ENCODE data around the gene CCDC116. TPM values are rescaled to one million over a fixed set of nuclear protein-coding genes. Genes with fewer than 3 reads are reported as not detected.

Gene CCDC116, protein sequence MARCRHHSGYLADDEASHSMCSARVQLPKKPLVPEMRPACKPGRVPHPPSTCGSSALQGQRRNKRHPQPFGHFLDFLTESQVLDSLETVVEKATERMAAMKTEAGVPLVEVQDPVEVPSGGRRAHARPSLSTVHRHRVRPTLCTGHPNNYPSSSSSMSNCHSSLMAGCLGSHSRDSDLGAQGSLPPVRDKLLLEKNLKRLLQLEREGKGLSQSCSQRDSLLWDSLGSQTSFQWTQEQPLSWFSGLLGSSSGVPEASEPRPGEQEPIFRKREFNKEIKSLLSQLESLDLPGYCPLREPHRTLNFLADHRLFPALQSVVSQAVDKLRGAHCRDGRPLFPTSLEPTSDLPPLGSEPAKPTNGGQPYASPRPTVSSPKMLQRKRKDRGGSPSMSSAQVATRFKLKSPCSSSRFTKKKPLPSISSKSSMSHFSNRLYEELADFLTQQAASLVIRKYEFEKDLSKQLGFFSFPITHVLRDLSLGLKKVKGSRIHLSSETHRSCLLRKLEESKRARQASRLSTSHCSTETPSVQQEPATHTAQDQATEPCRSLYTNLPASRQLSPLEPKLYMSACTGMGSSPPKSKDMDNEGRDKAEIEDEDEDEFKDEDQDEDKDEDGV
- under 1 TPM; 0.48 to 0.51 TPM for total RNA-seq
- polyA plus RNA-seq = not detected

DNA sequence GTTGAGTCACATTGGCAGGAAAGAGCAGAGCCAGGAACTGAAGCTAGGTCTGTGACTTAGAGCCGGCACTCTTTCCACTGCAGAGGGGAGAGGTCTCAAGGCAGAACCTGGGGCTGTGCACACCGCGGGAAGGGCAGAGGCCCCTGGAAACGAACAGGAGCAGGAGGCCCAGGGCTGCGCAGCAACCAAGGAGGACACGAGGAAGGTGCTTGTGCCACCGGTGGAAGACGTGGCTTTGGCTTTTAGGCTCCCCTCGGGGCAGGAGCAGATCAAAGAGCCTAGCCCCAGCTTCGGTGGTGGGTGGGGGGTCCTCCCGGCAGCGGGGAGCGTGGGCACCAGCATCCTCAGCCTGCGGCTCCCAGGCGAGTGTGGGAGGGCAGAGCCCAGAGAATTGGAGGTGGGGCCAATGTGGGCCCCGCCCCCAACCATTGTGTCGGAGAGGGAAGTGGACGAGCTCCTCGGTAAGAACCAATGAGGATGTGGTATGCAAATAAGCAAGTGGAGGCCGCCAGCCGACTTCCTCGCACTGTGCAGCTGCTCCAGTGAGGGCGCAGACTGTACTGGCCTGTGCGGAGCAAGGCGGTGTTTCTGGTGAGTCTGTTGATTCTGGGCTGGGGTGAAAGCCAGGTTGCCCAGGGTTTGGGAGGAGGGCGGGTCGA, at the start of gene CCDC116:
TSS of gene CCDC116 (plus strand) at position 524 of the 659 bp plus-strand sequence. CDS start 422 bp downstream, outside the sequence.
- ChIA-PET CTCF (interaction anchor here (0.6 to 6.3 kb wide), 3 partner anchors 9 to 29 kb away, joined by 4 to 99 read pairs (median 35); partner anchors contain the start of gene SDF2L1), POLR2A (interaction anchor here (1.2 kb wide), 1 partner anchor 10 kb away, joined by 8 read pairs; the partner anchor contains the start of gene SDF2L1)
- Histone ChIP-seq H3K36me3 (ENCODE audit: insufficient read depth, low read length) (peaks cover 7% of the 10 kb centered on the region), H3K4me1 (ENCODE audit: insufficient read depth, low read length) (peaks cover 27% of the 10 kb centered on the region), H3K4me3 (ENCODE audit: low read length) (no peak within 1 kb of the TSS), H3K9me3 (ENCODE audit: low read length) (no peaks in the 10 kb centered on the region), H3K27me3 (ENCODE audit: insufficient read depth, low read length, poor library complexity, severe bottlenecking) (no peaks in the 10 kb centered on the region), H3K27ac (ENCODE audit: low read depth, low read length) (peak within 1 kb of the TSS; percentile 51)
- Mint-ChIP-seq H3K27me3 (no peaks in the 10 kb centered on the region), H3K4me3 (peak within 1 kb of the TSS in 1 of 7 donors; percentile 54), H3K4me1 (peaks cover 17 to 32% (median 19%) of the 10 kb centered on the region in 3 donors), H3K36me3 (peaks cover 0 to 14% (median 3%) of the 10 kb centered on the region in 3 donors), H3K9me3 (no peaks in the 10 kb centered on the region), H3K27ac (peak within 1 kb of the TSS in 3 of 8 donors; percentile 36 to 87 (median 38))
- peak; percentile 48 to 75 (median 73) for DNase-seq

DNA sequence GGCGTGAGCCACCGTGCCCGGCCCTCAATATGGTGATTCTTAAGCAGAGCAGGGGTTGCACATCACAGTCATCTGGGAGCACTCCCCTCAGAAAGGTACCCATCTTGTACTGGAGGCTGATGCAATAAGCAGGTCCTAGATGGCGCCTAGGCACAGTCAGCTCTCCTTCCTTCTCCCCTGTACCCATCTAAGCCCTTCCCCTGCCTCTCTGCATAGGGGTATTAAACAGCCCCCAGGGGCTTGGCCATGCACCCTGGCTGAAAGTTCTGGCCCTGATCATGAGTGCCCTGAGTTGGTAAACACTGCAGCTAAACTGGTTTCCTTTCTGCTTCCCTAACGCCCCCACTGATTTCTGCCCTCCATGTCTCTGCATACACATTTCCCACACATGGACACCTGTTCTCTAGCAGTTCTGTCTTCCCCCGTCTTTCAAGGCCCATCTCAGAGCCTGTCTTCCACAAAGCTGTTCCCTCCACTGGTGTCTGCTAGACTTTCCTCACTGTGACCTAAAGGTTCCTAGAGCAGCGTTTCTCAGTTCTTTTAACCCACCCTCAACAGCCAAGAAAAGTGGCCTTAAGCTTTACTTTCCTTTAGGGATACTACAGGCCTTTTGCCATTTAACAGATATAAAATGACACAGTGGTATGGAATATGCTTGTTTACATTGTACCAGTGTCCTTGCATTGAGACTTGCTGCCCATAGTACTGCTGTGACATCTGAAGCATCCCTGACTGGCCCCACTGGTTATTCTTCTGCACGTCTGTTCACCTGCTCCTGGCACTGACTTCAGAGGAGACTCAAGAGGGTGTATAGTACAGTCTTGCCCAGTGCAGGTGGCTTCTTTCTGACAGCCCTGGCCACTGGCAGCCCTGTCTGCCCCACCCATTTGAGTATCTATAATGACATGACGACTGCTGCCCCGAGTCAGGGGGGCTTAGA, 49.5 kb upstream of the CCDC116 start:
- DNase-seq = no peak
- Histone ChIP-seq H3K36me3 (ENCODE audit: insufficient read depth, low read length) (peaks cover 9% of the 10 kb centered on the region), H3K27me3 (ENCODE audit: insufficient read depth, low read length, poor library complexity, severe bottlenecking) (no peaks in the 10 kb centered on the region), H3K27ac (ENCODE audit: low read depth, low read length) (no peak overlapping the region), H3K4me1 (ENCODE audit: insufficient read depth, low read length) (peaks cover 49% of the 10 kb centered on the region), H3K9me3 (ENCODE audit: low read length) (no peaks in the 10 kb centered on the region), H3K4me3 (ENCODE audit: low read length) (no peak overlapping the region)
- peaks cover 44 to 84% (median 62%) of the 10 kb centered on the region in 3 donors for H3K4me1 Mint-ChIP-seq
- no peaks in the 10 kb centered on the region for H3K27me3 Mint-ChIP-seq
- ChIA-PET POLR2A (no interaction called here), CTCF (interaction anchor here (0.5 kb wide), 1 partner anchor 14 kb away, joined by 3 read pairs; no protein-coding TSS in a partner anchor)
- H3K27ac Mint-ChIP-seq = peak overlapping the region in 7 of 8 donors; percentile 5 to 83 (median 73)
- peaks cover 0 to 23% (median 6%) of the 10 kb centered on the region in 3 donors for H3K36me3 Mint-ChIP-seq
- H3K4me3 Mint-ChIP-seq = peak overlapping the region in 6 of 7 donors; percentile 0 to 30 (median 2)
- no peaks in the 10 kb centered on the region for H3K9me3 Mint-ChIP-seq

DNA sequence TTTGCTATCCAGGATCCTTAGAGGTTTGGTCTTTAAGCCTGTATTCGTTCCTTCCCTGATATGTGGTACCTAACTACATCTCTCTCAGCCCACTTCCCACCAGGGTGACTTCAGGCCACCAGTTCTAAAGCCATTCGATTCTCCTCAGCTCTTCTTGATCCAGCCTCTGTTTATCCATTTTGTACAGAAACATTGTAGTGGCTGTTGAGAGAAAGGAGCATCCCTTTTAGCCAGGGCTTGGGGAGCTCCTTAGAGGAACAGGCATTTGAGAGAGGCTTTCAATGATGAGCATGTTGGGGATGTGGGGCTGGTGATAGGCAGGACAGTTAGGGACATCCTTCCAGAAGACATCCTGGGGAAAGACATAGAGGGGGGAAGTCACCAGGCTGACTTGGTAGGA, 47.2 kb upstream of the CCDC116 start:
- H3K9me3 ChIP-seq (ENCODE audit: low read length) = no peaks in the 10 kb centered on the region
- peak overlapping the region in 3 of 7 donors; percentile 9 to 38 (median 25) for H3K4me3 Mint-ChIP-seq
- no peak overlapping the region for H3K27ac ChIP-seq (ENCODE audit: low read depth, low read length)
- H3K27ac Mint-ChIP-seq = peak overlapping the region in 6 of 8 donors; percentile 2 to 65 (median 26)
- no peaks in the 10 kb centered on the region for H3K27me3 Mint-ChIP-seq
- ChIA-PET CTCF (interaction anchor here (0.9 kb wide), 1 partner anchor 62 kb away, joined by 3 read pairs; no protein-coding TSS in a partner anchor), POLR2A (no interaction called here)
- peaks cover 0 to 28% (median 6%) of the 10 kb centered on the region in 3 donors for H3K36me3 Mint-ChIP-seq
- H3K36me3 ChIP-seq (ENCODE audit: insufficient read depth, low read length) = peaks cover 6% of the 10 kb centered on the region
- H3K9me3 Mint-ChIP-seq = no peaks in the 10 kb centered on the region
- H3K4me3 ChIP-seq (ENCODE audit: low read length) = no peak overlapping the region
- peaks cover 38 to 79% (median 58%) of the 10 kb centered on the region in 3 donors for H3K4me1 Mint-ChIP-seq
- no peaks in the 10 kb centered on the region for H3K27me3 ChIP-seq (ENCODE audit: insufficient read depth, low read length, poor library complexity, severe bottlenecking)
- H3K4me1 ChIP-seq (ENCODE audit: insufficient read depth, low read length) = peaks cover 42% of the 10 kb centered on the region
- no peak for DNase-seq

DNA sequence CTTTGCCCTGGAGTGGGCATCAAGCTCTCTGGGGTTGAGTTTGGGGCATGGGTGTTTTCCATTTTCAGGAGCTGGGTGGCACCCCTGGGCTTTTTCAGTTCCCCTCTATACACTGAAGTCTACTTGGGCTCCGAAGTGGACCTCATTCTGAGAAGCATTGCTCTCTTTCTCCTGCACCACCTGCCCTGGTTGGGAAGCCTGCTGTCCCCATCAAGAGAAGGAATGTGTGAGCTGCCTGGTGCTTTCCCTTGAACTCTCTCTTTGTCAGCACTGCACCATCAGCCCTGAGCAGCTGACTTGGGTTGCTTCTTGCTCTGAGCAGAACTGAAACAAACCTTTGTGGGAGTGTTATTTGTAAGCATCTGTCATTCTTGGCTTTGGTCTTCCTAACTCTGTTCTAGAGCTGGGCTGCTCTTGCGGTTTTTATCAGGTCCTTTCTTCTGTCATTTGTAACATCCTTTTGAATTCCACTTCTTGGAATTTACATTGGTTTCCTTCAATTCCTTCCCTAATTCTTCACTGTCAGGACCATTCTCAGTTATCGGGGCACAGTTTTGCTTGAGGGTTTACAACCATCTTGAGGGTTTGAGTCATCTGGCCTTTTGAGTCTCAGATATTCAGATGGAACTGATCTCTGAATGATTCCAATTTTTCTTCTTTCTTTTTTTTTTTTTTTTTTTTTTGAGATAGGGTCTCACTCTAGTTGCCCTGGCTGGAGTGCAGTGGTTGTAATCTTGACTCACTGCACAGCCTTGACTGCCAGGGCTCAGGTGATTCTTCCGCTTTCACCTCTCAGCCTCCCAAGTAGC, 44.6 kb upstream of the CCDC116 start:
- no peak overlapping the region for H3K4me3 ChIP-seq (ENCODE audit: low read length)
- H3K4me1 ChIP-seq (ENCODE audit: insufficient read depth, low read length) = peaks cover 56% of the 10 kb centered on the region
- H3K36me3 ChIP-seq (ENCODE audit: insufficient read depth, low read length) = peaks cover 13% of the 10 kb centered on the region
- Mint-ChIP-seq H3K27ac (peak overlapping the region; percentile 25 to 88 (median 78)), H3K4me3 (peak overlapping the region in 6 of 7 donors; percentile 1 to 80 (median 47)), H3K9me3 (no peaks in the 10 kb centered on the region), H3K36me3 (peaks cover 0 to 44% (median 6%) of the 10 kb centered on the region in 3 donors), H3K4me1 (peaks cover 50 to 85% (median 68%) of the 10 kb centered on the region in 3 donors), H3K27me3 (no peaks in the 10 kb centered on the region)
- no peak for DNase-seq
- no peaks in the 10 kb centered on the region for H3K27me3 ChIP-seq (ENCODE audit: insufficient read depth, low read length, poor library complexity, severe bottlenecking)
- H3K9me3 ChIP-seq (ENCODE audit: low read length) = no peaks in the 10 kb centered on the region
- CTCF ChIA-PET = interaction anchor here (0.5 to 1.1 kb wide), 2 partner anchors 16 to 40 kb away, joined by 3 to 4 read pairs; no protein-coding TSS in a partner anchor
- H3K27ac ChIP-seq (ENCODE audit: low read depth, low read length) = no peak overlapping the region
- POLR2A ChIA-PET = no interaction called here

DNA sequence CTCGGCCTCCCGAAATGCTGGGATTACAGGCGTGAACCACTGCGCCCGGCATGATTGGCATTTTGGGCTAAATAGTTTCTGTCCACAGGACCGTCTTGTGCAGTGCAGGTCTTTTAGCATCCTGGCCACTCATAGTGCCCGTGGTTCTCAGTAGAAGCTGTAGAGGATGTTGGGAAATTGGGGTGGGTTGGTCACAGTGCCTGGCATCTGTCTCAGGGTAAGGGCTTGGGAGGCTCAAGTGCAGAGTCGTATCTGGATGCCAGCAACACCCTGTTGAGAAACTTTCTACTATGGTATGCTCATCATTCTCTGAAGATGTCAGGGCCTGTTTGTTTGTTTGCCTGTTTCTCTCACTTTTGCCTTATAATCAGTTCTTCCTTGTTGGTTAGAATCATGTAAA, 43.2 kb upstream of the CCDC116 start:
- peaks cover 0 to 54% (median 19%) of the 10 kb centered on the region in 3 donors for H3K36me3 Mint-ChIP-seq
- CTCF ChIA-PET = no interaction called here
- H3K4me3 Mint-ChIP-seq = peak overlapping the region in 1 of 7 donors; percentile 11
- no peaks in the 10 kb centered on the region for H3K9me3 Mint-ChIP-seq
- H3K27ac ChIP-seq (ENCODE audit: low read depth, low read length) = no peak overlapping the region
- DNase-seq = no peak
- H3K36me3 ChIP-seq (ENCODE audit: insufficient read depth, low read length) = peaks cover 22% of the 10 kb centered on the region
- H3K4me3 ChIP-seq (ENCODE audit: low read length) = no peak overlapping the region
- peak overlapping the region in 6 of 8 donors; percentile 31 to 78 (median 47) for H3K27ac Mint-ChIP-seq
- no peaks in the 10 kb centered on the region for H3K9me3 ChIP-seq (ENCODE audit: low read length)
- peaks cover 57 to 91% (median 74%) of the 10 kb centered on the region in 3 donors for H3K4me1 Mint-ChIP-seq
- no peaks in the 10 kb centered on the region for H3K27me3 Mint-ChIP-seq
- POLR2A ChIA-PET = no interaction called here
- H3K27me3 ChIP-seq (ENCODE audit: insufficient read depth, low read length, poor library complexity, severe bottlenecking) = no peaks in the 10 kb centered on the region
- H3K4me1 ChIP-seq (ENCODE audit: insufficient read depth, low read length) = peaks cover 51% of the 10 kb centered on the region

DNA sequence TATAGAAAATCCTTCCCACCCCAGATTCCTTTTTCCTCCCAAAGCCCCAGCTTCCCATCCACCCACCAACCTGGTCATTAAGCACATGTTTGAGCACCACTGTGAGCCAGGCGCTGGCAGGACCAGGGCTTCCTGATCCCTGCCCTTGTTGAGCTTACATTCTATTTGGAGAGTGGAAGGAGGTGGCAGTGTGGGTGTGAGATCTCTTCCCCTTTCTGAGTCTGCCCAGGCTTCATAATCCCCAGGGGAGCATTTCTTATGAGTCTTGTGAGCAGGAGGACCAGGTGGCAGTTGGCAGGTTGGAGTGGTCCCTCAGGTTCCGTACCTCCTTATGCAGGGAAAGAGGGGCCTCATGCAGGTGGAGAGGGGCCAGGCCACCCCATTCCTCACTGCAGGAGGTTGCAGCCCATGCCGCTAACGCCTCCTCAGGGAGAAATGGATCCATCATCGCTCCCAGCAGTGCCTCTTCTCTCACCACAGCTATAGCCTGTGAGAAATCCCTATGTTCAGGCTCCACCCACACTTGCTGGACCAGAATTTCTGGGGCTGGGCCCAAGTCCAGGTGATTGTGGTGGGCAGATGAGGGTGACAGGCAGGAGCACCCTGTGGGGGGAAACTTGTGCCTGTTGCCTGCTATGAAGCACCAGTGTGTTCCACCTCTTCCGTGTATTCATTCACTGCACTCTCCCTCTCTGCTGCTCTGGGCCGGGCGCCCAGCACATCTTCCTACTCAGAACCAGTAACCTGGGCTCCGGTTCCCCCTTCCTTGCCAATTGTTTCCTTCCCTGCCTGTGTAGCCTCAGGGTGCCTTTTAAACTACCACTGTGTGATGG, 41.5 kb upstream of the CCDC116 start:
- POLR2A ChIA-PET = no interaction called here
- Histone ChIP-seq H3K36me3 (ENCODE audit: insufficient read depth, low read length) (peaks cover 34% of the 10 kb centered on the region), H3K4me3 (ENCODE audit: low read length) (no peak overlapping the region), H3K4me1 (ENCODE audit: insufficient read depth, low read length) (peaks cover 41% of the 10 kb centered on the region), H3K27me3 (ENCODE audit: insufficient read depth, low read length, poor library complexity, severe bottlenecking) (no peaks in the 10 kb centered on the region), H3K9me3 (ENCODE audit: low read length) (no peaks in the 10 kb centered on the region), H3K27ac (ENCODE audit: low read depth, low read length) (no peak overlapping the region)
- CTCF ChIA-PET = interaction anchor here (1.0 kb wide), 1 partner anchor 11 kb away, joined by 3 read pairs; no protein-coding TSS in a partner anchor
- Mint-ChIP-seq H3K9me3 (no peaks in the 10 kb centered on the region), H3K4me1 (peaks cover 62 to 88% (median 72%) of the 10 kb centered on the region in 3 donors), H3K4me3 (peak overlapping the region in 1 of 7 donors; percentile 34), H3K27ac (peak overlapping the region in 4 of 8 donors; percentile 38 to 78 (median 66)), H3K36me3 (peaks cover 0 to 63% (median 20%) of the 10 kb centered on the region in 3 donors), H3K27me3 (no peaks in the 10 kb centered on the region)
- no peak for DNase-seq
